Measurements from ENCODE around the gene GAMT.

Gene GAMT

GRCh38 chr19:1357531-1358109, 43.7 kb downstream of the GAMT start:
- Histone ChIP-seq H3K36me3 (replicated peaks; ENCODE audit: insufficient read depth, low read length) (no peaks in the 10 kb centered on the region), H3K9me3 (replicated peaks; ENCODE audit: insufficient read depth, low read length) (no peaks in the 10 kb centered on the region), H3K9ac (ENCODE audit: low read length) (no peak overlapping the region), H3K27me3 (replicated peaks; ENCODE audit: insufficient read depth, low read length) (no peaks in the 10 kb centered on the region), H3K4me3 (ENCODE audit: low read length) (no peak overlapping the region), H3K4me2 (ENCODE audit: low read depth, low read length) (no peak overlapping the region), H3K27ac (ENCODE audit: low read length) (no peak overlapping the region), H4K20me1 (ENCODE audit: insufficient read depth, low read length) (no peaks in the 10 kb centered on the region), H3K79me2 (ENCODE audit: low read length) (peaks cover 11% of the 10 kb centered on the region; the same call in 1 of the 2 replicates), H2AFZ (ENCODE audit: low read length) (no peak overlapping the region), H3F3A (ENCODE audit: insufficient read depth, low read length) (no peaks in the 10 kb centered on the region), H3K4me1 (ENCODE audit: low read length) (0 out of 2 replicates have a peak, but pooled peaks cover 3% of the 10 kb centered on the region), H3K9me2 (replicated peaks; ENCODE audit: insufficient read depth, low read length) (no peaks in the 10 kb centered on the region)
- TF ChIP-seq, protein P1, sequence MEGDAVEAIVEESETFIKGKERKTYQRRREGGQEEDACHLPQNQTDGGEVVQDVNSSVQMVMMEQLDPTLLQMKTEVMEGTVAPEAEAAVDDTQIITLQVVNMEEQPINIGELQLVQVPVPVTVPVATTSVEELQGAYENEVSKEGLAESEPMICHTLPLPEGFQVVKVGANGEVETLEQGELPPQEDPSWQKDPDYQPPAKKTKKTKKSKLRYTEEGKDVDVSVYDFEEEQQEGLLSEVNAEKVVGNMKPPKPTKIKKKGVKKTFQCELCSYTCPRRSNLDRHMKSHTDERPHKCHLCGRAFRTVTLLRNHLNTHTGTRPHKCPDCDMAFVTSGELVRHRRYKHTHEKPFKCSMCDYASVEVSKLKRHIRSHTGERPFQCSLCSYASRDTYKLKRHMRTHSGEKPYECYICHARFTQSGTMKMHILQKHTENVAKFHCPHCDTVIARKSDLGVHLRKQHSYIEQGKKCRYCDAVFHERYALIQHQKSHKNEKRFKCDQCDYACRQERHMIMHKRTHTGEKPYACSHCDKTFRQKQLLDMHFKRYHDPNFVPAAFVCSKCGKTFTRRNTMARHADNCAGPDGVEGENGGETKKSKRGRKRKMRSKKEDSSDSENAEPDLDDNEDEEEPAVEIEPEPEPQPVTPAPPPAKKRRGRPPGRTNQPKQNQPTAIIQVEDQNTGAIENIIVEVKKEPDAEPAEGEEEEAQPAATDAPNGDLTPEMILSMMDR (IDR thresholded peaks at IDR 0.05; ENCODE audit: low read length), result no peak
- TF ChIP-seq EZH2 (optimal IDR thresholded peaks at IDR 0.05; ENCODE audit: low read depth, low read length), result no peak
- TF ChIP-seq EZH2phosphoT487 (IDR thresholded peaks at IDR 0.05; ENCODE audit: low read length), result no peak
- no peak for DNase-seq

DNA sequence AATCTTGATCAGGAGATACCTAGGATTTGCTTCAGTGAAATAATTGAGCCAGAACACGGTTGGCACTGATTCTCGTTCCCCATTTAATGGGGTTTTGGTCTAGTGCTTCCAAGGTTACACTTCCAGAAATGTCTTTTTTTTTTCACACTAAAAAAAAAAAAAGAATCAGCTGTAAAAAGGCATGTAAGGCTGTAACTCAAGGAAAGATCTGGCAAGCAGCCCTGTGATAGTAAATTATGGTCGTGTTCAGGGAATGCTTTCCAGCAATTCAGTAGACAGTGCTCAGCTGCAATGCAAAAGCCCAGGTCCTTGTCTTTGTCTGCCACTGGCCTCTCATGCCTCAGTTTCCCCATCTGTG, 44.9 kb downstream of the GAMT start:
- Histone ChIP-seq H3K9me3 (replicated peaks; ENCODE audit: insufficient read depth, low read length) (no peaks in the 10 kb centered on the region), H3K27me3 (replicated peaks; ENCODE audit: insufficient read depth, low read length) (peaks cover 5% of the 10 kb centered on the region; the same call in 1 of the 2 replicates), H4K20me1 (ENCODE audit: insufficient read depth, low read length) (no peaks in the 10 kb centered on the region), H3K4me2 (ENCODE audit: low read depth, low read length) (no peak overlapping the region), H3K27ac (ENCODE audit: low read length) (no peak overlapping the region), H3K9me2 (replicated peaks; ENCODE audit: insufficient read depth, low read length) (no peaks in the 10 kb centered on the region), H2AFZ (ENCODE audit: low read length) (no peak overlapping the region), H3K79me2 (ENCODE audit: low read length) (peaks cover 11% of the 10 kb centered on the region; the same call in 1 of the 2 replicates), H3K9ac (ENCODE audit: low read length) (no peak overlapping the region), H3K4me3 (ENCODE audit: low read length) (no peak overlapping the region), H3K4me1 (ENCODE audit: low read length) (0 out of 2 replicates have a peak, but pooled peaks cover 3% of the 10 kb centered on the region), H3F3A (ENCODE audit: insufficient read depth, low read length) (no peaks in the 10 kb centered on the region), H3K36me3 (replicated peaks; ENCODE audit: insufficient read depth, low read length) (no peaks in the 10 kb centered on the region)
- TF ChIP-seq EZH2phosphoT487 (IDR thresholded peaks at IDR 0.05; ENCODE audit: low read length) (no peak), EZH2 (optimal IDR thresholded peaks at IDR 0.05; ENCODE audit: low read depth, low read length) (no peak)
- TF ChIP-seq, protein P1 (IDR thresholded peaks at IDR 0.05; ENCODE audit: low read length), result no peak
- DNase-seq, result no peak

DNA sequence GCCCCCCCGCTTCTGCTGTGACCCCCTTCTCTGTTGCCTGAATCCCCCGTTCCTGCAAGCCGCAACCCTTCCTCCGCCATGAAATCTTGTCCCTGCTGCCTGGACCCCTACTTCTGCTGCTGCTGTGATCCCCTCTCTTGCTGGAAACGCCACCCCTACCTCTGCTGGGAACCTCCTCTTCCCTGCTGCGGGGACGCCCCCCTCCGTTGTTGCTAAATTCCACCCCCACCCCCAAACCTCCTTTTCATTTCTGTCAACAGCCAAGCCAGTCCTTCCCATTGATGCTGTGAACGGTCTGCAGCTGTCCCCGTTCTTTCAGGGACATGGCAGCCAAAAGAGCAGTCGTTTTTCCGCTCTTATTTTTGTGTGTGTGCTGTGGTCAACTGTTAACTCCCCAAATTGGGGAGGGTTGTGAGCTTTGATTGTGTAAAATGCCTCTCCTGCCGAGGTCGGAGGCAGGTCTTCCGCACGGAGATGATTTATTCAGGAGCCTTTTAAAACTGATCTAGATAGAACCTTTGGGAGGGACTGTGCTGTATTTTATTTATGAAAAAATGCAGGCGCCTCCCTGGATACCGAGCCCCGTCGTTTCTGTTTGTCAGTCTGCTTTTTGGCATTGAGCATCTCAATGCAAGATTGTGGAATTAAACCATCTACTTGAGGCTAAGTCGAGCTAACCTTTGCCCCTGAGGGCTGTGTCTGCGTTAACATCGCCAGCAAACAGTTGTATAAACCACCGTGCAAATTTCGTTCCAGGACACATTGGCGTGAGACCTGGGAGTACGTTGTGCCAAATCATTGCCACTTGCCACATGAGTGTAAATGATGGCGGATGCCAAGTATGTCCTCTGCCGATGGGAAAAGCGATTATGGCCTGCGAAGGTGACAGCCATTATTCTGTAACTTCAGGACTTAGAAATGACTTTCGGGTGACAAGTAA, 45.5 kb downstream of the GAMT start:
- peak overlapping the region; percentile 61; the same call in 1 of the 2 replicates for H3K9ac ChIP-seq (ENCODE audit: low read length)
- TF ChIP-seq EZH2 (optimal IDR thresholded peaks at IDR 0.05; ENCODE audit: low read depth, low read length), result no peak
- TF ChIP-seq, protein P1 (IDR thresholded peaks at IDR 0.05; ENCODE audit: low read length), result no peak
- no peaks in the 10 kb centered on the region for H3K9me3 ChIP-seq (replicated peaks; ENCODE audit: insufficient read depth, low read length)
- peaks cover 12% of the 10 kb centered on the region; the same call in 1 of the 2 replicates for H3K27me3 ChIP-seq (replicated peaks; ENCODE audit: insufficient read depth, low read length)
- H3K4me3 ChIP-seq (ENCODE audit: low read length), result peak overlapping the region; percentile 70
- no peaks in the 10 kb centered on the region for H3K9me2 ChIP-seq (replicated peaks; ENCODE audit: insufficient read depth, low read length)
- no peak overlapping the region for H3K27ac ChIP-seq (ENCODE audit: low read length)
- peaks cover 11% of the 10 kb centered on the region; the same call in 1 of the 2 replicates for H3K79me2 ChIP-seq (ENCODE audit: low read length)
- no peaks in the 10 kb centered on the region for H3K36me3 ChIP-seq (replicated peaks; ENCODE audit: insufficient read depth, low read length)
- H2AFZ ChIP-seq (ENCODE audit: low read length), result peak overlapping the region; percentile 49
- H3K4me2 ChIP-seq (ENCODE audit: low read depth, low read length), result peak overlapping the region; percentile 74
- no peaks in the 10 kb centered on the region for H3F3A ChIP-seq (ENCODE audit: insufficient read depth, low read length)
- H3K4me1 ChIP-seq (ENCODE audit: low read length), result 0 out of 2 replicates have a peak, but pooled peaks cover 3% of the 10 kb centered on the region
- no peak for DNase-seq
- no peaks in the 10 kb centered on the region for H4K20me1 ChIP-seq (ENCODE audit: insufficient read depth, low read length)

All from MM.1S (cell line).